ENCODE data around the gene FADS2.

FADS2 gene

GRCh38 chr11:61907871-61908729 lies 80.0 kb downstream of the FADS2 start:
- Histone ChIP-seq H3K27me3 (ENCODE audit: control insufficient read depth in 5 of 5, insufficient read depth in 4 of 5, low read length in 5 of 5) (peaks cover 0 to 3% (median 0%) of the 10 kb centered on the region in 5 donors), H3K9ac (ENCODE audit: low read length in 5 of 5) (peak overlapping the region in 1 of 5 donors; percentile 22), H3K27ac (ENCODE audit: low read depth, low read length) (no peak overlapping the region), H3K4me3 (ENCODE audit: low read depth in 1 of 5, low read length in 5 of 5) (peak overlapping the region in 1 of 5 donors; percentile 29), H3K4me1 (ENCODE audit: control insufficient read depth in 5 of 5, insufficient read depth in 5 of 5, low read length in 5 of 5) (peaks cover 12 to 56% (median 51%) of the 10 kb centered on the region in 5 donors), H3K36me3 (ENCODE audit: control insufficient read depth in 5 of 5, insufficient read depth in 5 of 5, low read length in 5 of 5) (peaks cover 0 to 44% (median 39%) of the 10 kb centered on the region in 5 donors), H3K9me3 (ENCODE audit: control insufficient read depth in 5 of 5, low read length in 5 of 5) (no peaks in the 10 kb centered on the region)

- no peaks in the 10 kb centered on the region for H3K9me3 ChIP-seq (ENCODE audit: control insufficient read depth in 5 of 5, low read length in 5 of 5)
- peak overlapping the region in 1 of 5 donors; percentile 29 for H3K4me3 ChIP-seq (ENCODE audit: low read depth in 1 of 5, low read length in 5 of 5)
- H3K36me3 ChIP-seq (ENCODE audit: control insufficient read depth in 5 of 5, insufficient read depth in 5 of 5, low read length in 5 of 5): peaks cover 0 to 42% (median 38%) of the 10 kb centered on the region in 5 donors
- H3K9ac ChIP-seq (ENCODE audit: low read length in 5 of 5): peak overlapping the region in 1 of 5 donors; percentile 22
- no peak overlapping the region for H3K27ac ChIP-seq (ENCODE audit: low read depth, low read length)
- peaks cover 0 to 3% (median 0%) of the 10 kb centered on the region in 5 donors for H3K27me3 ChIP-seq (ENCODE audit: control insufficient read depth in 5 of 5, insufficient read depth in 4 of 5, low read length in 5 of 5)
- peaks cover 12 to 63% (median 58%) of the 10 kb centered on the region in 5 donors for H3K4me1 ChIP-seq (ENCODE audit: control insufficient read depth in 5 of 5, insufficient read depth in 5 of 5, low read length in 5 of 5)
These were observed 80.7 kb downstream of the FADS2 start for GRCh38 chr11:61908730-61909316.

- no peaks in the 10 kb centered on the region for H3K9me3 ChIP-seq (ENCODE audit: control insufficient read depth in 5 of 5, low read length in 5 of 5)
- H3K27ac ChIP-seq (ENCODE audit: low read depth, low read length): no peak overlapping the region
- H3K36me3 ChIP-seq (ENCODE audit: control insufficient read depth in 5 of 5, insufficient read depth in 5 of 5, low read length in 5 of 5): peaks cover 0 to 26% (median 22%) of the 10 kb centered on the region in 5 donors
- H3K4me1 ChIP-seq (ENCODE audit: control insufficient read depth in 5 of 5, insufficient read depth in 5 of 5, low read length in 5 of 5): peaks cover 12 to 80% (median 73%) of the 10 kb centered on the region in 5 donors
- peaks cover 0 to 3% (median 0%) of the 10 kb centered on the region in 5 donors for H3K27me3 ChIP-seq (ENCODE audit: control insufficient read depth in 5 of 5, insufficient read depth in 4 of 5, low read length in 5 of 5)
- H3K4me3 ChIP-seq (ENCODE audit: low read depth in 1 of 5, low read length in 5 of 5): no peak overlapping the region
- peak overlapping the region in 2 of 5 donors; percentile 17 to 48 for H3K9ac ChIP-seq (ENCODE audit: low read length in 5 of 5)
These were observed 82.4 kb downstream of the FADS2 start for GRCh38 chr11:61910187-61911127.

- no peak overlapping the region for H3K4me3 ChIP-seq (ENCODE audit: low read depth in 1 of 5, low read length in 5 of 5)
- no peak overlapping the region for H3K27ac ChIP-seq (ENCODE audit: low read depth, low read length)
- H3K9ac ChIP-seq (ENCODE audit: low read length in 5 of 5): peak overlapping the region in 2 of 5 donors; percentile 5 to 55
- no peaks in the 10 kb centered on the region for H3K9me3 ChIP-seq (ENCODE audit: control insufficient read depth in 5 of 5, low read length in 5 of 5)
- H3K27me3 ChIP-seq (ENCODE audit: control insufficient read depth in 5 of 5, insufficient read depth in 4 of 5, low read length in 5 of 5): peaks cover 0 to 3% (median 0%) of the 10 kb centered on the region in 5 donors
- H3K4me1 ChIP-seq (ENCODE audit: control insufficient read depth in 5 of 5, insufficient read depth in 5 of 5, low read length in 5 of 5): peaks cover 12 to 82% (median 75%) of the 10 kb centered on the region in 5 donors
- H3K36me3 ChIP-seq (ENCODE audit: control insufficient read depth in 5 of 5, insufficient read depth in 5 of 5, low read length in 5 of 5): peaks cover 0 to 19% (median 15%) of the 10 kb centered on the region in 5 donors
These were observed 83.1 kb downstream of the FADS2 start for GRCh38 chr11:61911128-61911700.

GRCh38 chr11:61911701-61912529 lies 83.8 kb downstream of the FADS2 start:
- Histone ChIP-seq H3K4me1 (ENCODE audit: control insufficient read depth in 5 of 5, insufficient read depth in 5 of 5, low read length in 5 of 5) (peaks cover 12 to 89% (median 80%) of the 10 kb centered on the region in 5 donors), H3K36me3 (ENCODE audit: control insufficient read depth in 5 of 5, insufficient read depth in 5 of 5, low read length in 5 of 5) (peaks cover 0 to 12% (median 8%) of the 10 kb centered on the region in 5 donors), H3K4me3 (ENCODE audit: low read depth in 1 of 5, low read length in 5 of 5) (no peak overlapping the region), H3K27me3 (ENCODE audit: control insufficient read depth in 5 of 5, insufficient read depth in 4 of 5, low read length in 5 of 5) (peaks cover 0 to 6% (median 0%) of the 10 kb centered on the region in 5 donors), H3K9me3 (ENCODE audit: control insufficient read depth in 5 of 5, low read length in 5 of 5) (no peaks in the 10 kb centered on the region), H3K27ac (ENCODE audit: low read depth, low read length) (no peak overlapping the region), H3K9ac (ENCODE audit: low read length in 5 of 5) (peak overlapping the region in 2 of 5 donors; percentile 5 to 55)

GRCh38 chr11:61912530-61912898 lies 84.4 kb downstream of the FADS2 start:
- Histone ChIP-seq H3K27ac (ENCODE audit: low read depth, low read length) (no peak overlapping the region), H3K4me3 (ENCODE audit: low read depth in 1 of 5, low read length in 5 of 5) (no peak overlapping the region), H3K36me3 (ENCODE audit: control insufficient read depth in 5 of 5, insufficient read depth in 5 of 5, low read length in 5 of 5) (peaks cover 0 to 6% (median 3%) of the 10 kb centered on the region in 5 donors), H3K27me3 (ENCODE audit: control insufficient read depth in 5 of 5, insufficient read depth in 4 of 5, low read length in 5 of 5) (peaks cover 0 to 6% (median 0%) of the 10 kb centered on the region in 5 donors), H3K9ac (ENCODE audit: low read length in 5 of 5) (peak overlapping the region in 1 of 5 donors; percentile 38), H3K4me1 (ENCODE audit: control insufficient read depth in 5 of 5, insufficient read depth in 5 of 5, low read length in 5 of 5) (peaks cover 12 to 90% (median 80%) of the 10 kb centered on the region in 5 donors), H3K9me3 (ENCODE audit: control insufficient read depth in 5 of 5, low read length in 5 of 5) (no peaks in the 10 kb centered on the region)

GRCh38 chr11:61912991-61913698 lies 85.0 kb downstream of the FADS2 start:
- Histone ChIP-seq H3K9me3 (ENCODE audit: control insufficient read depth in 5 of 5, low read length in 5 of 5) (no peaks in the 10 kb centered on the region), H3K27me3 (ENCODE audit: control insufficient read depth in 5 of 5, insufficient read depth in 4 of 5, low read length in 5 of 5) (peaks cover 0 to 10% (median 0%) of the 10 kb centered on the region in 5 donors), H3K4me1 (ENCODE audit: control insufficient read depth in 5 of 5, insufficient read depth in 5 of 5, low read length in 5 of 5) (peaks cover 16 to 90% (median 83%) of the 10 kb centered on the region in 5 donors), H3K27ac (ENCODE audit: low read depth, low read length) (no peak overlapping the region), H3K36me3 (ENCODE audit: control insufficient read depth in 5 of 5, insufficient read depth in 5 of 5, low read length in 5 of 5) (no peaks in the 10 kb centered on the region), H3K9ac (ENCODE audit: low read length in 5 of 5) (peak overlapping the region in 2 of 5 donors; percentile 9 to 37), H3K4me3 (ENCODE audit: low read depth in 1 of 5, low read length in 5 of 5) (peak overlapping the region in 3 of 5 donors; percentile 1 to 6 (median 3))

- H3K27me3 ChIP-seq (ENCODE audit: control insufficient read depth in 5 of 5, insufficient read depth in 4 of 5, low read length in 5 of 5): peaks cover 0 to 17% (median 4%) of the 10 kb centered on the region in 5 donors
- H3K9ac ChIP-seq (ENCODE audit: low read length in 5 of 5): peak overlapping the region in 1 of 5 donors; percentile 22
- H3K9me3 ChIP-seq (ENCODE audit: control insufficient read depth in 5 of 5, low read length in 5 of 5): no peaks in the 10 kb centered on the region
- peaks cover 12 to 90% (median 83%) of the 10 kb centered on the region in 5 donors for H3K4me1 ChIP-seq (ENCODE audit: control insufficient read depth in 5 of 5, insufficient read depth in 5 of 5, low read length in 5 of 5)
- H3K27ac ChIP-seq (ENCODE audit: low read depth, low read length): no peak overlapping the region
- H3K36me3 ChIP-seq (ENCODE audit: control insufficient read depth in 5 of 5, insufficient read depth in 5 of 5, low read length in 5 of 5): no peaks in the 10 kb centered on the region
- H3K4me3 ChIP-seq (ENCODE audit: low read depth in 1 of 5, low read length in 5 of 5): no peak overlapping the region
These were observed 85.7 kb downstream of the FADS2 start for GRCh38 chr11:61913699-61914395.
